Suppressor macrophage (primary cell): ENCODE data around the gene RAD9A.
"Not testable (repeated sequence)": the region's sequence is repeated elsewhere in the genome, so short reads cannot be mapped to it uniquely, and the experiment has no call there.

Source experiments
- DNase-seq, 4 experiments: peaks; one replicate each; pipeline ENCODE4 v3.0.0-alpha.2; 2020 to 2022

The RAD9A gene

DNA sequence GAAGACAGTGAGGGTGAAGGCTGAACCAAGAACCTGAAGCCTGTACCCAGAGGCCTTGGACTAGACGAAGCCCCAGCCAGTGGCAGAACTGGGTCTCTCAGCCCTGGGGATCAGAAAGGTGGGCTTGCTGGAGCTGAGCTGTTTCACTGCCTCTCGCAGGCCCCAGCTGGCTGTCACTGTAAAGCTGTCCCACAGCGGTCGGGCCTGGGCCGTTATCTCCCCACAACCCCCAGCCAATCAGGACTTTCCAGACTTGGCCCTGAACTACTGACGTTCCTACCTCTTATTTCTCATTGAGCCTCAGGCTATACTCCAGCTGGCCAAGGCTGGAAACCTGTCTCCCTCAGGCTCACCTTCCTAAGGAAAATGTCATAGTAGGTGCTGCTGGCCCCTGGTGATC is 5.8 kb downstream of the RAD9A start:
- DNase-seq: no peak

DNA sequence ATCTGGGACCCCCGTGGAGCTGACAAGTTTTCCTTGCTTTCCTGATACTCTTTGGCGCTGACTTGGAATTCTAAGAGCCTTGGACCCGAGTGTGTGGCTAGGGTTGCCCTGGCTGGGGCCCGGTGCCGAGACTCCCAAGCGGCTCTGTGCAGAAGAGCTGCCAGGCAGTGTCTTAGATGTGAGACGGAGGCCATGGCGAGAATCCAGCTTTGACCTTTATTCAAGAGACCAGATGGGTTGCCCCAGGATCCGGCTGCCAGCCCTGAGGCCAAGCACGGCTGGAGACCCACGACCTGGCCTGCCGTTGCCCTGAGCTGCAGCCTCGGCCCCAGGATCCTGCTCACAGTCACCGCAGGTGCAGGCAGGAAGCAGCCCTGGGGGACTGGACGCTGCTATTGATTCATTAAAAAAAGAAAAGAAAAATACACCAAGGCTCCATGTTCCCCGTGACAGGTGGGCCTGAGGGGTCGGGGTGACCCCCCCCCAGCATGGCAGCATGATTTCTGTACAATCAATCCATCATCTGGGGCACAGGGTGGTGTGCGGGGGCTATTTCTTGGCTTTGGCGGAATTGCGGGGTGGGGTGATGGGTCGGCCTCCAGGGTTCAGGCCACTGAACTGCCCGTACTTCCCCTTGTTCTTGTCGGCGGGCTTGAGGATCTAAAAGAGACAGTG is 6.3 kb downstream of the RAD9A start:
- DNase-seq: no peak

DNA sequence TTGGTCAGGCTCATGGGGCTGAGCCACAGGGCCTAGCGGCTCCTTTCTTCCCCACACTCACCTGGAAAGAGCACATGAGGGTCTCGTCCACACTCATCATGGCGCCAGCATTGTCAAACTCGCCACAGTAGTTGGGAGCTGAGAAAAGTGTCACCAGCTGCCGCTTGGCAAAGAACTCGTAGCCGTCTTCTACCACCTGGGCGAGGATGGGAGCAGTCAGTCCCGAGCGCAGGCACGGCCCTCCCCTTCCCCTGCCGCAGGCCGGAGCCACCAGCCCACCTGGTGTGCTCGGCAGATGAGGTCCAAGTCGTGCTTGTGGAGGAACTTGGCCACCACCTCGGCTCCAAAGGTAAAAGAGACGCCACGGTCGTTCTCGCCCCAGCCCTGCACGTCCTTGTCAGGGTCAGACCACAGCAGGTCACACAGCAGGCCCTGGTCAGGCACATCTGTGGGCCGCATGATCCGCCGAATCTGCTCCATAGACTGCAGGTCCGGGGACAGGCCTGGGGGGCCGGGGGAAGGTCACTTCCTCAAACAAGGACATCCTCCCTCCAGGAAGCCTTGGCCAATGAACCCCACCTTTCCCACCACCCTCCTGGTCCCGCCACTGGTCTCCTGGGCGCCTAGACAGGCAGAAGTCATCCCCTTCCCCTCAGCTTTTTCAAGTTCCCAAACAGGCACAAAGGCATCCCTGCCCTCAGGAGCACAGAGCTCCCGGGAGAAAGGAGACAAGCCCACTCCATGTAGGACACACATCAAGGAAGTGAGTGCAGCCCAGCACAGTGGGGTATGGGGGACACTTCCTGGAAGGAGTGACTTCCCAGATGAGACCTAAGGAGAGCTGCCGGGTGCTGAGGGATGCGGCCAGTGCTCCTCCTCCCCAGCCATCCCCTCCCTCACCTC is 7.1 kb downstream of the RAD9A start:
- no peak for DNase-seq

DNA sequence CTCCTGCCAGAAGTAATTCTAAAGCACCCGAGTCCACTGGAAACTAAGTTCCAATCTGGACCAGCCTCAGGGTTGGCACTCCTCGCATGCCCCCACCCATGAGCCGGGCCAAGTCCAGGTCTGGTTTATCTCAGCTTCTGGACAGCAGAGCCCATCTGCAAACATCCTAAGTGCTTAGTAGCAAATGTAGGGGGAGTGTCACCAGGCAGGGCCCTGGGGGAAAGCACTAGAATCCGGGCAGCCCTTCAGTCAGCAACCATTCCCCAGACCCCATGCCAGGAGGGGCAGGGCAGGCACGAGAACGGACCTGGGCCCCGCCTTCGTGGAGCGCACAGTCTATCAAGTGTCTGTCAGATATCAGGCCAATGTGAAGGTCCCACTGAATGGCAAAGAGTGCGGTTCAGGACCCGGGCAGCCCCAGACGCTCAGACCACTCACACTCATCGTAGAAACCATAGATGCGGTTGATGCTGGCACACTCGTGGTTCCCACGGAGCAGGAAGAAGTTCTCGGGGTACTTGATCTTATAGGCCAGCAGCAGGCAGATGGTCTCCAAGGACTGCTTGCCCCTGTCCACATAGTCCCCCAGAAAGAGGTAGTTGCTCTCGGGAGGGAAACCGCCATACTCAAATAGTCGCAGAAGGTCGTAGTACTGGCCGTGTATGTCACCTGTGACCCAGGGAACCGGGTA is 8.6 kb downstream of the RAD9A start:
- peak in 2 of 4 experiments; percentile 26 to 35 for DNase-seq

DNA sequence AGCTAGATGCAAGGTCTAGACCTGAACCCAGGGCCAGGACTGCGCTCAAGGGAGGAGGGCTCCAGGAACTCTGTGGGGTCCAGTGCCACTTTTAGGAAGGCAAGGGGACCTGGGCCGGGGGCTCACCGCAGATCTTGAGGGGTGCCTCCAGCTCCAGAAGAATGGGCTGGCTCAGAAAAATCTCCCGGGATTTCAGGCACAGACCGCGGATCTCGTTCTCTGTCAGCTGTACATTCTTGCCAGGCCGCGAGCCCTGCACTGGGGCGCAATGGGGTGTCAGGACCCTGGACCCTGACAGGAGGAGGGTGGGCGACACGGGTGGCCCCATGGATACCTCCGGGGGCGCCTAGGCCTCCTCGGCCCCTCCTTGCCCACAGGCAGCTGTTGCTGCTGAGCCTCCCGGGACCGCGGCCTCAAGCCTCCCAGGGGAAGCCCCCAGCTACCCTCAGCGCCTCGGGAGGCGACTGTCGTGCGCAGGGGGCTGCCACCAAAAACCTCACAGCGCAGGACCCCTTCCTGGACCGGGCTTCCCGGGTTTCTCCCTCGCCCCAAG is 9.2 kb downstream of the RAD9A start:
- DNase-seq: no peak

DNA sequence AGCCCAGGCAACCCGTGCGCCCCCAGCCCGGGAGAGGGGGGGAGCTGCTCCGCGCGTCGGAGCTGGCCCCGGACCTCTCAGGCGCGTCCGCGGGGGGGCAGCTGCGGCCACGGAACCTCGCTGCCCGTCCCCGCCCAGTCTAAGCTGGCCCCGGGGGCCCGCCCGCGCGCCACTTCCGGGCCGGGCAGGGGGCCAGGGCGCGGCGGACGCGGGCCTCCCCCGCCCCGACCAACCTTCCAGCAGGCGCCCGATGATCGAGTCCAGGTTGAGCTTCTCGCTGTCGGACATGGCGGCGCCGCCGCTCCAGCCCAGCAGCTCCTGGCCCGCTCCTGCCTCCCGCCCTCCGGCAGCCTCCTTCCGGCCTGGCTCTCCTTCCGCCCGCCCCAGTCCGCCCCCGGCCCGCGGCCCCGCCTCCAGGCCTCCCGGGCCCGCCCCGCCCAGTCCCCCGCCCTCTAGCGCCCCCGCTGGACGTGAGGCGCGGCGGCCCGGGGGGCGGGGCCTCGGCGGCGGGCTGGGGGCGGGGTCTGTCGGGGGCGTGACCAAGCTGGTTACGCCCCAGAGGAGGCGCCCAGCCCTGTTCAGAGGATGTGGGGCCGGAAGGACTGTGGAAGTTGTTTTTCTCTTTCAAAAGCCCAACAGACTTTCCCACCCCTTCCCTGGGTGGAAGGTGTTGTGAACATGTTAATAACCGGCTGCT is 9.9 kb downstream of the RAD9A start, which contains the start of gene PPP1CA:
TSS of gene PPP1CA (minus strand) at position 364 of the 697 bp plus-strand sequence. CDS start at position 288, 76 bp downstream.
- peak; percentile 93 to 98 (median 95) for DNase-seq

DNA sequence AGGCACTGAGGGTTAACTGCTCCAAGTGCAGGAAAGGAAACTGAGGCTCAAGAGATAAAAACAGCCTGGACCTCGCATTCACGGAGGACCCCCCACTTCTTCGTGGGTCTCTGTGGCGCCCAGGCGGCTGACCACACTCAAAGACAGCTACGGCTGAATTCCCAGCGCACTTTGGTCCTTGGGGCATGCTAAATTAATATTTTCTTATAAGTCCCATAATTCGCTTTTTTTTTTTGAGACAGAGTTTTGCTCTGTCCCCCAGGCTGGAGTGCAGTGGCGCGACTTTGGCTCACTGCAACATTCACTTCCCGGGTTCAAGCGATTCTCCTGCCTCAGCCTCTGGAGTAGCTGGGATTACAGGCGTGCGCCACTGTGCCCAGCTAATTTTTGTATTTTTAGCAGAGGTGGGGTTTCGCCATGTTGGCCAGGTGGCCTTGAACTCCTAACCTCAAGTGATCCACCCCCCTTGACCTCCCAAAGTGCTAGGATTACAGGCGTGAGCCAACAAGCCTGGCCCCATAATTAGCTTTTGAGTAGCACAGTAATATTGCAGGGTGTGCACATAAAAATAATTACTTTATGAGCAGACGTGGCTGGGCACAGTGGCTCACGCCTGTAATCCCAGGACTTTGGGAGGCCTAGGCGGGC is 10.5 kb downstream of the RAD9A start:
- not testable (repeated sequence) for DNase-seq

DNA sequence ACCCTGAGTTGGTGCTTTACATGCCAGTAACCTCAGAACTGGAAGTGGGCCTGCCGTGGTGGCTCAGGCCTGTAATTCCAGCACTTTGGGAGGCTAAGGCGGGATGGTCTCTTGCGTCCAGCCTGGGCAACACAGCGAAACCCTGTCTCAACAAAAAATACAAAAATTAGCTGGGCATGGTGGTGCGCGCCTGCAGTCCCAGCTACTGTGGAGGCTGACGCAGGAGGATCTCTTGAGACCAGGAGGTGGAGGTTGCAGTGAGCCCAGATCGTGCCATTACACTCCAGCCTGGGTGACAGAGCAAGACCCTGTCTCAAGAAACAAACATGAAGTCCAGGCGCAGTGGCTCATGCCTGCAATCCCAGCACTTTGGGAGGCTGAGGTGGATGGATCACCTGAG is 11.3 kb downstream of the RAD9A start:
- not testable (repeated sequence) for DNase-seq

DNA sequence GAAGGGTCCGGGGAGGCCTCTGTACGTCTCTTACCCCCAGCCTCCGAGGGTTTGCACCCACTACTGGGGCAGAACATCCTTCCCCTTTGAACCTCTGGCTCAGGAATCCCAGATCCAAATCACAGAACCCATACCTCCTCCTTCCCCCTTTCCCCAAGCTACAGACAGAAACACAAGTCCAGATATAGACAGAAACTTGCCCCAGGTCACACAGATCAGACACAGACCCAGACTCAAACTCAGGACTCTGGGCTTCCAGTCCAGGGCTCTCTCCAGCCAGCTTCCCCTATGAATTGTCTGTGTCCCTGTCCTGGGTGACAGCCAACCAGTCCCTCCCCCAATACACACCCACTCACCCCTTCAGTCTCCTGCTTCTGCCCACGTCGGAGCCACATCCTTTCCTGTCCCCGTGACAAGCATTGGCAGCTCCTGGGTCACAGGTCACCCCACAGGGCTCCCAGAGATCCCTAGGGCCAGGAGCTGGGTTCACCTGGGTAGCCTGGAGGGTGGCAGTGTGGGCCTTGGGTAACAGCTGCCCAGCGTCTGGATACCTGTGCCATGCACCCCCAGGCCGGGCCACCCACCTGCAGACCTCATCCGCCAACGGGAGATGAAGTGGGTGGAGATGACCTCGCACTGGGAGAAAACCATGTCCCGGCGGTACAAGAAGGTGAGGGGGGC is 12.9 kb downstream of the RAD9A start:
- peak; percentile 61 to 89 (median 87) for DNase-seq

DNA sequence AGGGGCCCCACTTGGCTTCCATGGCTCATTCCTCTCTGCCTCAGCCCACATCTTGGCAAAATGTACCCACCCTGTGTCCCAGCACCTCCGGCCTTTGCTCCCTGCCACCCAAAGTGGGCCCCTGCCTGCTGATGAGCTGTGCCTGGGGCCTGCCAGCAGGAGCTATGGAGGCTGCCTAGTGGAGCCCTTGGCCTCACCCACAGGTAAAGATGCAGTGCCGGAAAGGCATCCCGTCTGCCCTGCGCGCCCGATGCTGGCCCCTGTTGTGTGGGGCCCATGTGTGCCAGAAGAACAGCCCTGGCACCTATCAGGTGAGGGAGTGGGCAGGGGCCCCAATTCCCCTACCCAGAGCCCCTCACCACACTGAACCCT is 13.4 kb downstream of the RAD9A start:
- DNase-seq: no peak

DNA sequence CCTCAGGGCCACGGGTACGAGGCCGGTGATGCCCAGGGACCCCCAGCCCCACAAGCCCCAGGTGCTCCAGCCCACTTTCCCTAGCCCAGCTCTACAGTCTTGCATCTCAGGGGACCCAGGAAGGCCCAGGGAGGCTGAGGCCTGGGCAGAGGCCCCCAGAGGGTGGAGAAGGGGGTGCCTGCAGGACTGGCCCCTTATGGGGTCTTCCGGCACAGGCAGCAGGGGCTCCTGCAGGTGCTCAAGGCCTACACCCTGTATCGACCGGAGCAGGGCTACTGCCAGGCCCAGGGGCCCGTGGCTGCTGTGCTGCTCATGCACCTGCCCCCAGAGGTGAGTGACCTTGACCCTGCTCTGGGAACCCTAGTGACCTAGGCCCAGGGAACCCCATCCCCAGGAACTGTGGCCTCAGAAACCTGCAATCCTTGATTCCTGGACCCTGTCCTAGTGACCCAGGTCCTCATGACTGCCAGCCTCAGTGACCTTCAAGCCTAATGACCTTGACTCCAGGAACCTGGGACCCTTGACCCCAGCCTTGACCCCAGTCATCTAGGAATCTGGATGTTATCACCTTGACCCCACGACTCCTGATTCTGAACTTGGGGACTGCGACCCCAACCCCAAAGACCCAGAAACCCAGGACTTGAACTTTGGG is 14.0 kb downstream of the RAD9A start:
- no peak for DNase-seq

DNA sequence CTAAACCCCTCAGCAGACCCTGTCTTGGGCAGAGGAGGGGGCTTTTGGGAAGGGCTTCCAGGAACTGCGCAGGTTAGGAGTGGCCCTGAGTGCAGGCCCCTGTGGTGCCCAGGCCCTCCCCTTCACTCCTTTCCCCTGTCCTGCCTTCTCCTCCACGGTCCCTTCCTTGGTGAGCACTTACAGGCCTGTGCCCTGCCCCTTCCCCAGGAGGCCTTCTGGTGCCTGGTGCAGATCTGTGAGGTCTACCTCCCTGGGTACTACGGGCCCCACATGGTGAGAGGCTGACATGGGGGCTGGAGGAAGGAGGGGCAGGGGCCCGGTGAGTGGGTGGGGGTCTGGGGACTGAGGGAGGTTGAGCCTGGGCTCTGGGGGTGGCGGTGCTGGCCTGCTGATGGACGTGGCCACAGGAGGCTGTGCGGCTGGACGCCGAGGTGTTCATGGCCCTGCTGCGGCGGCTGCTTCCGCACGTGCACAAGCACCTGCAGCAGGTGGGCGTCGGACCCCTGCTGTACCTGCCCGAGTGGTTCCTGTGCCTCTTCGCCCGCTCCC is 14.7 kb downstream of the RAD9A start:
- DNase-seq: no peak

DNA sequence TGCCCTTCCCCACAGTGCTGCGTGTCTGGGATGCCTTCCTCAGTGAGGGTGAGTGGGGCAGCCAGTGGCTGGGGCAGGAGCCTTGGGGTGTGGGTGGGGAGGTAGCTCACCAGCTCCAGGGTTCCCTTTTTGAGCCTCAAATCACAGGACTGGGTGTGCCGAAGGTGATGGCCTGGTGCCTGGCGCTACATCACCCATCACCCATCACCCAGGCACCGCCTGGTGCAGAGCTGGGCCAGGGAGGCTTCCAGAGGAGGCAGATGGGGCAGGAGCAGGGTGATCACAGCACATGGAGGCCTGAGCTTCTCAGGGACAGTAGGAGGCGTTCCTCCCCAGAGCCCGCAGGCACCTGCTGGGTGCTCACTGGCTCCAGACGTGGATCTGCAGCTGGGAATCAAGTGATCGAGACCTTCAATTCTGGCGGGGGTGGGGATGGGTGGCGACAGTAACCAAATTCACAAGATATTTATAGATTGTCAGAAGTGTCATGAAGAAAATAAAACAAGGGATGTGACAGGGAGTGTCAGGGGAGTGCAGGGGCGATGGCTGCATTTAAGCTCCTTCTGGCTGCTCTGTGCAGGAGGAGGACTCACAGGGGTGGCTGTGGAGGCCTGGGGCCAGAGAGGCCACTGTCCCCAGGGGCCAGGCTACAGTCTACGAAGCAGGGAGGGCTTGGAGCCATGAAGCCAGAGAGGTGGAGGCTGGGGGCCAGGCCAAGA is 15.3 kb downstream of the RAD9A start:
- peak in 3 of 4 experiments; percentile 25 to 53 (median 38) for DNase-seq

DNA sequence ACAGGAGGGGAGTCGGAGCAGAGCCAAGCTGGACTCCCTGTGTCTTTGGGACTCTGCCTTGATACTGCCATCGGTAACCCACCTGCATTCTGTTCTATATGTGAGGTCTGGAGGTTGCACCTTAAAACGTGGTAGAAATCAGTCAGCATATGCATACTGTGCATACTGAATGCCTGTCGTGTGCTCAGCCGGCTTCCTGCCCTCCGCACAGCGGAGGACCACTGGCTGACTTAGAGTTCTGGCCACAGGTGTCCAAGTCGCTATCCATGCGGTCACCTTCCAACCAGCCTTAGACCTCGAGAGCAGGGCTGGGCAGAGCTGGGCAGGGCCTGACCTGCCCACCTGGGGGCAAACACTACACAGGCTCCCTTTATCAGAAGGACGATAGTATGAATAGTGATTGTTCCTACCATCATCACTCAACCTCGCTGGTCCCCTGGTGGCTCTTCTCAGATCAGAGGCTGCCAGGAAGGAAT is 15.9 kb downstream of the RAD9A start:
- no peak for DNase-seq

DNA sequence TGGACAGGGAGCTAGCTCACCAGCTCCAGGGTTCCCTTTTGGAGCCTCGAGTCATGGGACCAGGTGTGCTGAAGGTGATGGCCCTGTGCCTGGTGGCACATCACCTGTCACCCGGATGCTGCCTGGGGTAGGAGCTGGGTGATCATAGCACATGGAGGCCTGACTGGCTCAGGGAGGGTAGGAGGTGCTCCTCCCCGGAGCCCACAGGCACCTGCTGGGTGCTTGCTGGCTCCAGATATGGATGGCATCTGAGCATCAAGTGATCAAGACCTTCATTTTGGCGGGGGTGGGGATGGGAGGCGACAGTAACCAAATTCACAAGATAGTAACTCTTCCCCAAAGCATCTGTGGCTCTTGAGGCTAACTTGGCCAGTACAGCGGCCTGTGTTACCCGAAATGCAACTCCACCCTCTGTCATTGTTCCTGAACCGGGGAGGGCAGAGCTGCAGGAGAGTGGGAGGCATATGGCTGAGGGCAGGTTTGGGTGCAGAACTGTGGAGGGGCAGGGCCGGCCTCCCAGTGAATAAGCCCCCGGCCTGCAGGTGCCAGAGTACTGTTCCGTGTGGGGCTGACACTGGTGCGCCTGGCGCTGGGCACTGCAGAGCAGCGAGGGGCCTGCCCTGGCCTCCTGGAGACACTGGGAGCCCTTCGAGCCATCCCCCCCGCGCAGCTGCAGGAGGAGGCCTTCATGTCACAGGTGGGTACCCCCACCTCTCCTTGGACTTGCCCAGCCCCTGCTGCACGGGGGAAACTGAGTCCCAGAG is 16.8 kb downstream of the RAD9A start:
- DNase-seq: no peak

DNA sequence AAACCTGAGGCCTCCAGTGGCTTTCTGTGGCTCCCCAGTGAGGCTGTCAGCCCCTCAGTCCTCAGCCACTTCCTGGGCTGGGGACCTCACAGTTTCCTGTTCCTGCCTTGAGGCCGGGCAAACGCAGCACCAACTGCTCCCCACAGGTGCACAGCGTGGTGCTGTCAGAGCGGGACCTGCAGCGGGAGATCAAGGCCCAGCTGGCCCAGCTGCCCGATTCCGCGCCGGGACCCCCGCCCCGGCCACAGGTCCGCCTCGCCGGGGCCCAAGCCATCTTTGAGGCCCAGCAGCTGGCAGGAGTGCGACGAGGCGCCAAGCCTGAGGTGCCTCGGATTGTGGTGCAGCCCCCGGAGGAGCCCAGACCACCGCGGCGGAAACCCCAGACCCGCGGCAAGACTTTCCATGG is 17.5 kb downstream of the RAD9A start:
- no peak for DNase-seq

DNA sequence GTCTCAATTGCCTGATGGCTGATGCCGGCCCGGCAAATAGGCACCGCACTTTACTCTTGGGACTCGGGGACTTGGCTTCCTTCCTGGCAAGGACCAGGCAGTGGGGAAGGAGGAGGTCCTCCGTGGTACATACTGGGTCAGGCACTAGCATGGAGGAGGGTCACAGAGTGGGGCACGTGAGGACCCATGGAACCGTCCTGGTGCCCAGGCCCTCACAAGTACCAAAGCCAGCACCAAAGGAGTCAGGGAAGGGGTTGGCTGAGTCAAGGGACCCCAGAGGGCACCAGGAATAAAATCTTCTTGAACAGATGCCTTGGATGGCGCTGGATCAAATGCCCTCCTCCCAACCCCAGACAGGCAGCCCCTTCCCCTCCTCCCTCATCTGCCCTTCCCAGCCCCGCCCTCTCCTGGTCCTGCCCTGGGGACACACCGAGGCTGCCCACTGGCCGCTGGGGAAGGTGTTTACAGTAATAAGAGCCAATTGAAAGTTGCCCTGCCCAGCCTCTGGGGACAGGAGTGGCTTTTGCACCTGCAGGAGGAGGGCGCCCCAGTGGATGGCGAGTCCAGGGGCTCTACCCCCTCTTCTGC is 18.1 kb downstream of the RAD9A start:
- no peak for DNase-seq

DNA sequence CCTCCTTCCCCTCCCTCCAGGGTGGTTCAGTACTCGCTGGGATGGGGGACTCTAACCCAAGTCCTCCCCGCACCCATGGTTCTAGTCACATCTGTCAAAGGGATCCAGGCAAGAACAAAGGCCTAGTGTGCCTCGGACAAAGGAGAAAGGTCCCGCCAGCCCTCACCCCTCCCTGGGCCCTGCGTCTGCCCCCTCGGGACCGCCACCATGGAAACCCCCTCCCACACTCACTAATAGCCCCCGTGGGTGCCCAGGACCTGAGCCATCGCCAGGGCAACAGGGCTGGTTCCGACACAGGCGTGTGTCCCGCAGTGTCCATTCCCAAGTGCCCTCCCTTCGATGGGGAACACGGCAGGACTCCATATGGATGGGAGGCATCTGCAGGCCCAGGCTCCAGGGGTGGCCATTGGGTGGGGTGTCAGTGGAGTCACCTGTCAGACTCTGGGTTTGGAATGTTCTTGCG is 18.6 kb downstream of the RAD9A start:
- DNase-seq: no peak
